PC-3 (cell line): Measurements from ENCODE around the gene PLK1. TPM values are rescaled to one million over a fixed set of nuclear protein-coding genes. Genes with fewer than 3 reads are reported as not detected.
"Not testable (repeated sequence)": the region's sequence is repeated elsewhere in the genome, so short reads cannot be mapped to it uniquely, and the experiment has no call there.

Experiments
- ATAC-seq: fragments of 200-7000 bp; cut with Tn5 transposase; 2 replicates; pipeline ENCODE4 v1.9.1; 2020; ENCODE audit warnings: mild to moderate bottlenecking, moderate library complexity
- BruUV-seq: library from RNA; stranded (reverse); fragments of 400-500 nt; replicated peaks from 2 replicates; lab custom pipeline; 2021; lab: Mats Ljungman, UMichigan
- CTCF ChIA-PET: fragments of 300-600 bp; sonication (Branson Sonifier 250); formaldehyde crosslinking; loops from one replicate; lab custom pipeline; 2022; ENCODE audit warnings: antibody characterized with exemption; lab: Charles Lee
- POLR2A ChIA-PET: fragments of 300-600 bp; sonication (Branson Sonifier 250); formaldehyde crosslinking; loops from one replicate; lab custom pipeline; 2022; ENCODE audit warnings: antibody characterized with exemption; ENCODE audit not compliant: unreplicated experiment; lab: Charles Lee
- DNase-seq: peaks from one replicate; pipeline ENCODE4 v3.0.0-alpha.2; 2015
- H2AFZ ChIP-seq: fragments of 300-600 bp; sonication (generic); 2 replicates; pipeline ENCODE4 v1.6.0; 2016; ENCODE audit warnings: antibody characterized with exemption, low read length
- H3F3A ChIP-seq: fragments of 300-600 bp; sonication (generic); one replicate; pipeline ENCODE4 v1.6.0; 2017; ENCODE audit warnings: antibody characterized with exemption, low read length, control low read depth, mild to moderate bottlenecking; ENCODE audit not compliant: unreplicated experiment
- H3K27ac ChIP-seq: fragments of 300-600 bp; sonication (generic); 2 replicates; pipeline ENCODE4 v1.5.1; 2016; ENCODE audit warnings: mild to moderate bottlenecking, low read length
- H3K27me3 ChIP-seq: fragments of 300-600 bp; sonication (generic); 2 replicates; pipeline ENCODE4 v1.6.1; 2016; ENCODE audit warnings: low read length, mixed read lengths
- H3K36me3 ChIP-seq: fragments of 300-600 bp; sonication (generic); 2 replicates; pipeline ENCODE4 v1.6.1; 2016; ENCODE audit warnings: low read depth, mixed run types, low read length, mixed read lengths
- H3K4me1 ChIP-seq: fragments of 300-600 bp; sonication (generic); 2 replicates; pipeline ENCODE4 v1.5.1; 2016; ENCODE audit warnings: low read length; ENCODE audit not compliant: insufficient read depth
- H3K4me2 ChIP-seq: fragments of 300-600 bp; sonication (generic); 2 replicates; pipeline ENCODE4 v1.6.0; 2016; ENCODE audit warnings: low read length
- H3K4me3 ChIP-seq: fragments of 300-600 bp; sonication (generic); 2 replicates; pipeline ENCODE4 v1.5.1; 2016; ENCODE audit warnings: mild to moderate bottlenecking, low read length, mixed read lengths
- H3K79me2 ChIP-seq: fragments of 300-600 bp; sonication (generic); 2 replicates; pipeline ENCODE4 v1.6.1; 2017; ENCODE audit warnings: low read length, mixed read lengths
- H3K9ac ChIP-seq: fragments of 300-600 bp; sonication (generic); 2 replicates; pipeline ENCODE4 v1.6.0; 2016; ENCODE audit warnings: mild to moderate bottlenecking, low read length
- H3K9me2 ChIP-seq: fragments of 300-600 bp; sonication (generic); replicated peaks from 2 replicates; pipeline ENCODE4 v1.6.1; 2016; ENCODE audit warnings: mixed run types, low read length, mixed read lengths
- H3K9me3 ChIP-seq: fragments of 300-600 bp; sonication (generic); 2 replicates; pipeline ENCODE4 v1.6.1; 2016; ENCODE audit warnings: low read length, mixed read lengths
- H4K20me1 ChIP-seq: fragments of 300-600 bp; sonication (generic); 2 replicates; pipeline ENCODE4 v1.6.1; 2016; ENCODE audit warnings: low read length, mixed read lengths
- CTCF ChIP-seq: fragments of 300-600 bp; sonication (generic); conservative IDR thresholded peaks from 2 replicates; pipeline ENCODE4 v1.5.1; 2017; ENCODE audit warnings: antibody characterized with exemption, low read depth, mild to moderate bottlenecking, low read length
- EZH2 ChIP-seq: fragments of 300-600 bp; sonication (generic); IDR thresholded peaks from one replicate; pipeline ENCODE4 v1.6.1; 2017; ENCODE audit warnings: antibody characterized with exemption, mild to moderate bottlenecking, low read length; ENCODE audit not compliant: unreplicated experiment
- EZH2phosphoT487 ChIP-seq: fragments of 300-600 bp; sonication (generic); IDR thresholded peaks from 2 replicates; pipeline ENCODE4 v1.6.1; 2018; ENCODE audit warnings: mild to moderate bottlenecking, antibody characterized with exemption, low read length, borderline replicate concordance
- intact Hi-C: fragments of 100-400 bp; cut with micrococcal nuclease; formaldehyde crosslinking; loops from 2 replicates; pipeline ENCODE4 v1.9.0; 2023
- total RNA-seq: library from RNA; depleted of rRNA; stranded (reverse); fragments of >200 nt; gene quantifications from 2 replicates; pipeline ENCODE4 v1.2.3, GENCODE V29; 2014; rRNA removed

PLK1 gene
- total RNA-seq, 1 experiment from 2014 or later: 58.6 TPM

- ChIA-PET POLR2A (no interaction called here), CTCF (no interaction called here)
- Histone ChIP-seq H3K36me3 (no peaks in the 10 kb centered on the region), H3K4me1 (no peaks in the 10 kb centered on the region), H3K27me3 (peaks cover 16% of the 10 kb centered on the region; the same call in 1 of the 2 replicates), H3F3A (no peaks in the 10 kb centered on the region), H3K9me3 (no peaks in the 10 kb centered on the region), H3K9me2 (no peaks in the 10 kb centered on the region), H4K20me1 (no peaks in the 10 kb centered on the region), H3K4me2 (no peak overlapping the region), H3K27ac (no peak overlapping the region), H3K9ac (no peak overlapping the region), H3K4me3 (no peak overlapping the region), H3K79me2 (no peaks in the 10 kb centered on the region), H2AFZ (no peak overlapping the region)
- TF ChIP-seq EZH2: no peak
- TF ChIP-seq EZH2phosphoT487: no peak
- TF ChIP-seq CTCF: no peak
- ATAC-seq: no peak
- BruUV-seq: no TSS peak
- no peak for DNase-seq
- intact Hi-C loops: no loop called here
Observed at GRCh38 chr16:23734176-23734893, 55.6 kb downstream of the PLK1 start.

DNA sequence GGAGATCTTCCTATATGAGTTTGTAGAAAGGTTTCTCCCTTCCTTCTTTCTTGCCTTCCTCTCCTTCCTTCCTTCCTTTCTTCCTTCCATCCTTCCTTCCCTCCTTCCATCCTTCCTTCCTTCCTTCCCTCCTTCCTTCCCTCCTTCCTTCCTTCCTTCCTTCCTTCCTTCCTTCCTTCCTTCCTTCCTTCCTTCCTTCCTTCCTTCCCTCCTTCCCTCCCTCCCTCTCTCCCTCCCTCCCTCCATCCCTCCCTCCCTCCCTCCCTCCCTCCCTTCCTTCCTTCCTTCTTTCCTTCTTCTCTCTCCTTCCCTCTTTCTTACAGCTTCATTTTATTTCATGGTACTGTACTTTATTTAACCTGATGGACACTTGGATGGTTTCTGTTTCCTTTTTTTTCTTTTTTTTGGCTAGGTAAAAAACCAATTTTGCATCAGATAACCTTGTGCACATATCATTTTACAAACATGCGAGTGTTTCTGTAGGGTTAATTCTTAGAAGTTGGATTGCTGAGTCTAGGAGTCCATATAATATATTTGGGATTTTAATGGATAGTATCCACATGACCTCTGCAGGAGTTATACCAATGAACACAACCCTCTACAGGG lies 58.8 kb downstream of the PLK1 start:
- intact Hi-C loops: loop anchor here (5.0 kb wide), 1 partner anchor 275 kb away; no protein-coding TSS in a partner anchor

DNA sequence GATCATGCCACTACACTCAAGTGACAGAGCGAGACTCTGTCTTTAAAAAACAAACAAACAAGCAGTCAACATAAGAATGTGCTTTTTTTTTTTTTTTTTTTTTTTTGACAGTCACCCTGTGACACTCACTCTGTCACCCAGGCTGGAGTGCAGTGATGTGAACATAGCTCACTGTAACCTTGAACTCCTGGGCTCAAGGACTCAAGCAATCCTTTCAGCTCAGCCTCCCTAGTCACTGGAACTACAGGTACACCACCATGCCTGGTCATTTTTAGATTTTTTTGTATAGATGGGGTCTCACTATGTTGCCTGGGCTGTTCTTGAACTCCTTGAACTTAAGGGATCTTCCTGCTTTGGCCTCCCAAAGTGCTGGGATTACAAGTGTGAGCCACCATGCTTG lies 60.8 kb downstream of the PLK1 start:
- CTCF ChIA-PET: no interaction called here
- POLR2A ChIA-PET: no interaction called here
- Histone ChIP-seq H3K4me1 (no peaks in the 10 kb centered on the region), H3K9me2 (no peaks in the 10 kb centered on the region), H2AFZ (no peak overlapping the region), H3K9ac (no peak overlapping the region), H3K4me3 (no peak overlapping the region), H3K27me3 (peaks cover 33% of the 10 kb centered on the region), H3K79me2 (no peaks in the 10 kb centered on the region), H3K4me2 (no peak overlapping the region), H3K9me3 (no peaks in the 10 kb centered on the region), H3F3A (no peaks in the 10 kb centered on the region), H3K27ac (no peak overlapping the region), H3K36me3 (no peaks in the 10 kb centered on the region), H4K20me1 (no peaks in the 10 kb centered on the region)
- TF ChIP-seq EZH2phosphoT487: no peak
- TF ChIP-seq EZH2: no peak
- TF ChIP-seq CTCF: no peak
- intact Hi-C loops: loop anchor here (5.0 kb wide), 1 partner anchor 273 kb away; no protein-coding TSS in a partner anchor
- DNase-seq (no peak), ATAC-seq (no peak)
- BruUV-seq: no TSS peak

More for the DNA sequence above, 58.8 kb downstream of the PLK1 start:
- CTCF ChIA-PET, DNase-seq, H4K20me1 ChIP-seq, H3K9me2 ChIP-seq, POLR2A ChIA-PET, H3K9me3 ChIP-seq, H3F3A ChIP-seq, H3K4me2 ChIP-seq, H3K27ac ChIP-seq, BruUV-seq, H2AFZ ChIP-seq, H3K4me3 ChIP-seq, ATAC-seq, H3K79me2 ChIP-seq, H3K36me3 ChIP-seq, H3K9ac ChIP-seq, H3K4me1 ChIP-seq: not testable (repeated sequence)
- peaks cover 18% of the 10 kb centered on the region; the same call in 1 of the 2 replicates for H3K27me3 ChIP-seq

Other genes with a start within 250 kb of the PLK1 start
- gene COG7, start 225.7 kb upstream of the PLK1 start, total RNA-seq: 8.6 and 13.5 TPM in 2 replicates
- gene GGA2, start 168.4 kb upstream of the PLK1 start, total RNA-seq: 26.5 and 29.0 TPM in 2 replicates
- 23.7 and 31.6 TPM in 2 replicates for gene EARS2, start 121.5 kb upstream of the PLK1 start, total RNA-seq
- 69.7 and 85.3 TPM in 2 replicates for gene UBFD1, start 121.2 kb upstream of the PLK1 start, total RNA-seq
- gene NDUFAB1, start 82.6 kb upstream of the PLK1 start, total RNA-seq: 158 and 228 TPM in 2 replicates
- gene PALB2, start 37.6 kb upstream of the PLK1 start, total RNA-seq: 4.9 and 7.0 TPM in 2 replicates
- 19.7 and 29.1 TPM in 2 replicates for gene DCTN5, start 37.4 kb upstream of the PLK1 start, total RNA-seq
- gene ERN2, start 34.3 kb downstream of the PLK1 start, total RNA-seq: not detected in 2 replicates
- gene CHP2, start 76.1 kb downstream of the PLK1 start, total RNA-seq: not detected in 2 replicates
- gene PRKCB, start 157.1 kb downstream of the PLK1 start, total RNA-seq: not detected in 2 replicates